ENCODE measurements around the gene NBEAL2.

GRCh38 chr3:46999516-47000197, 20.2 kb downstream of the NBEAL2 start:
- no peak for TF ChIP-seq CTCF (IDR thresholded peaks at IDR 0.05)
- TF ChIP-seq EP300 (IDR thresholded peaks at IDR 0.05) = no peak
- TF ChIP-seq POLR2AphosphoS5 (IDR thresholded peaks at IDR 0.05) = no peak
- no peak for TF ChIP-seq POLR2A (IDR thresholded peaks at IDR 0.05)
